GM12874 (cell line): ENCODE results near the gene GLB1L2.

ENCODE experiments used
- TF ChIP-seq, protein P1 (sequence below): IDR thresholded peaks from 2 replicates; pipeline ENCODE4 v1.5.1; 2011; ENCODE audit warnings: low read depth, mild to moderate bottlenecking, control low read depth, low read length, moderate library complexity; ENCODE audit not compliant: insufficient read depth

Gene GLB1L2

DNA sequence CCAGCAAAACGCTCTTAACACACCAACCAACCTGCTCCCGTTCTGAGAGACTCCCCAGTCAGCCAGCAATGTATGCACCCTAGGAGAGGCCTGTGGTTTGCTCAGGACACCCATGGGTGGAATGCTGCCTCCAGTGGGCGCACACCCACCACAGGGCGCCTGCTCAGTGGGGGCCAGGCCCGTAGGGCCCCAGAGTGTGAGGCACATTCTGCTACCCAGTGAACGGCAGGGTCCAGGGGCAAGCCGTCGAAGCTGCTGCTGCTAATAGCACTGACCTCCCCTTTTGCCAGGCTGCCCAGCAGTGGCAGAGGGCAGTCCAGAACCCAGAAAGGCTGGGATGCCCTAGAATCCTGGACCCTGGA lies 67.5 kb downstream of the GLB1L2 start:
- TF ChIP-seq, protein P1, sequence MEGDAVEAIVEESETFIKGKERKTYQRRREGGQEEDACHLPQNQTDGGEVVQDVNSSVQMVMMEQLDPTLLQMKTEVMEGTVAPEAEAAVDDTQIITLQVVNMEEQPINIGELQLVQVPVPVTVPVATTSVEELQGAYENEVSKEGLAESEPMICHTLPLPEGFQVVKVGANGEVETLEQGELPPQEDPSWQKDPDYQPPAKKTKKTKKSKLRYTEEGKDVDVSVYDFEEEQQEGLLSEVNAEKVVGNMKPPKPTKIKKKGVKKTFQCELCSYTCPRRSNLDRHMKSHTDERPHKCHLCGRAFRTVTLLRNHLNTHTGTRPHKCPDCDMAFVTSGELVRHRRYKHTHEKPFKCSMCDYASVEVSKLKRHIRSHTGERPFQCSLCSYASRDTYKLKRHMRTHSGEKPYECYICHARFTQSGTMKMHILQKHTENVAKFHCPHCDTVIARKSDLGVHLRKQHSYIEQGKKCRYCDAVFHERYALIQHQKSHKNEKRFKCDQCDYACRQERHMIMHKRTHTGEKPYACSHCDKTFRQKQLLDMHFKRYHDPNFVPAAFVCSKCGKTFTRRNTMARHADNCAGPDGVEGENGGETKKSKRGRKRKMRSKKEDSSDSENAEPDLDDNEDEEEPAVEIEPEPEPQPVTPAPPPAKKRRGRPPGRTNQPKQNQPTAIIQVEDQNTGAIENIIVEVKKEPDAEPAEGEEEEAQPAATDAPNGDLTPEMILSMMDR, result no peak

DNA sequence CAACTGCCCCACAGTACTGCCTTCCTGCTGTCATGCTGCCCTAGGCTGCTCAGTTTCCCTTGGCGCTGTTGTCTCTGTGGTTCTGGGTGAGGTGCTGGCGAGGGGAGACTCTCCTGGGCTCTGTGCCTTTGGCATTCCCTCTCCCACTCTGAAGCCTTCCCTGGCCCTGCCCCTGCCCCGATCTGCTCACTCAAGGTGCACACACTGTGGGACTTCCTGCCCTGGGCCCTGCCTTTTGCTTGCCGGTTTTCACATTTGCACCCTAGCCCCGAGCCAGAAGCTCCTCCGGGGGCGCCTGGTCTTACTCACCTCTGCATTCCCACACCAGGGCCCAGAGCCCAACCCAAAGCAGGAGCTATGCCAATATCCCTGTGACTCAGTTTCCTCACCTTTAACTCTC lies 68.2 kb downstream of the GLB1L2 start:
- TF ChIP-seq, protein P1, result no peak

DNA sequence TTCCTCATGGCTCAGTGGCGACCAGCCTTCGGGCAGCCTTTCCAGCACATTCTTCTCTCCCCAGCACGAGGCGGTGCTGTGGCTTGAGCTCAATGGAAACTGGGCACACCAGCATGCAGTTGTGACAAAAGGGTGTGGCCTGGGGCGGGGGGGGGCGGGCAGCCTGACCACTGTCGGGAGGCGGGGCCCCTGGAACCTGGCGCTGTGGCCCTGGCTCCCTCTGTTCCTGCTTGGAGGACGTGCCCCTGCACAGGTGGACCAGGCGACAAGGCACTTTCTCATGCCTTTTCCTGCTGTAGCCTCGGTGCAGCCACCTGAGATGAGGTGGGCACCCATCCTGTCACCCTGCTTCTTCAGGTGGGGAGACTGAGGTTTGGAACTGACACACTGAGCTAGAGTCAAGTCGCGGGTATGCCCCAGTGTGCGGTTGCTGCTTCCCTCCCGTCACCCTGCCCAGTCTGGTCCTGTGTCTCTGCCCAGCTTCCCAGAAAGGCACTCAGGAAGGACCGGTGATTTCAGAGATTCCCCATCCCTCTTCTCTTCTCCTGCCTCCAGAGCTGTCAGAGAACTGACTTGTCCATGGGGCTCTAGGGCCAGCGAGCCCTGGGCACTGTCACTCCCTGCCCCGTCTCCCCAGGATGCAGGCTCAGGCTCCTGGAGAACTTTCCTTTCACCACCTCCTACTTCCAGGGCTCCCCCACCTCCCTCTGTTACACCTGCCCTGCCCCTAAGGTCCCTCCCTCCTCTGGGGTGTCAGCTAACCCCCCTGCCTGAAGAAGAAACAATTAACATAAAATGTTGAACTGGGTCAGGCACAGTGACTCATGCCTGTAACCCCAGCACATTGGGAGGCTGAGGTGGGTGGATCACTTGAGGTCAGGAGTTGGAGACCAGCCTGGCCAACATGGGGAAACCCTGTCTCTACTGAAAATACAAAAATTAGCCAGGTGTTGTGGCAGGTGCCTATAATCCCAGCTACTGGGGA lies 70.3 kb downstream of the GLB1L2 start:
- TF ChIP-seq, protein P1, result no peak

DNA sequence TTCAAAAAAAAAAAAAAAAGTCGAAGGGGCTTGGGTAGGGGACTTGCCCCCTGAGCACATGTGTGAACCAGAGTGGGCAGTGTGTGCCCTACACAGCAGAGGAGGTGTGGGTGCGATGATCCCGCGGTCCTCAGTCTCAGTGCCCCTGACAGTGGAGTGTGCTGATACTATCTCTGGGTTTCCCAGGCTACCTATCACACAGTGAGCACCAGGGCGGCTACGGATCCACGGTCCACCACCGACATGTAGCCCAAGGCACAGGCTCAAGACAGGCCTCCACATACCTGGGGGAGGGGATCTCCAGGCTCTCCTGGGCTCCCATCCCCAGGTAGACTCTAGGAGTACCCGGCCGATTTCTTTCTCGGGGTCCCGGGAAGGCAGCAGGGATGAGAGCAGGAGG lies 71.1 kb downstream of the GLB1L2 start:
- TF ChIP-seq, protein P1, result no peak

DNA sequence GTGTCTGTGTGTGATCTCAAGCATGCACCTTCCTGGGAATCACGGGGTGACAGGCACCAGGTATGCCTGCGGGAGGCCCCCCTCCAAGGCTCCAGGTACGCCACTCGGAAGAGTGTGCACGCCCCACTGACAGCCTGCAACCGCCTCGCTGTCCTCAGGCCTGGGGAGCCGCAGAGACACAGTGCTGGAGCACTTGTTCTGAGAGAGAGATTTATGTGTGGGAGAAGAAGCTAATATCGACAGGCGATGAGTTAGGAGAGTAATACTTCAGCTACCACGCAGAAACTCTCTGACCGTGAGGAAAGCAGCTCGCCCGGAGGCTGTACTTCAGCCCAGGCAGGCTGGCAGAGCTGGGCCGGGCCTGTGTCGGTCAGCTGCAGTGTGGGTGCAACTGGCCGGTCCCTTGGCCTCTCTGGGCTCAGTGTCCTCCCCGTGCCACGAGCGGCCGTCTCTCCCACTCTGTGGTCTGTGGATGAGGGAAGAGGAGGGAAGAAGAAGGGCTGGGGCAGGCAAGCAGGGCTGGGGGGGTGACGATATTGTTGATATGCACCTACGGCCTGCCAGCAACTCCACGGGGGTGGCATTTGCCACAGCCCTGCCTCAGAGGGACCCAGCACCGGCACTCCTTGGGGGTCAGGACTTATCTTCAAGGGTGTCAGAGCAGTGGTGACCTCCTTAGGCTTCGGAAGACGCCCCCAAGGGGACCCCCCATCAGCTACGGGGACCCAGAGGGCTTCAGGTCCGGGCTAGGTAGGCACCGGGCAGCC lies 73.0 kb downstream of the GLB1L2 start:
- TF ChIP-seq, protein P1, result no peak

DNA sequence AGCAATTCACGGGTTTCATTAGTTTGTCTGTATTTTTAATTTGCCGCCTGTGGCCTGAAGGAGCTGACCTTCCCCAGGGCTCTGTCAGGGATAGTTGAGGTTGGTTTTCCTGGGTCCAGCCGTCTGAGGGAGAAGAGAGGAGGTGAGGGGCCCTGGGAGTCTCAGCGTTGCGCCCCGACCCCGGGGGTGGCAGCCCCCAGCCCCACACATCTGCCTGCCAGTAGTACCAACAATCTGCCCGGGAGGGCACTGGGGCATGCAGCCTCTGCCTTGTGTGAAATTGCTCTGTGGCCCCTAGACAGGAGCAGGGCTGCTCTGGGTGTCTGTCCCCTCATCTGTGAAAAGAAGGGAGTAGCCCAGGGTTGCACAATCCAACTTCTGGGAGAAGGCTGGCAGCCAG lies 73.6 kb downstream of the GLB1L2 start:
- TF ChIP-seq, protein P1, result no peak

DNA sequence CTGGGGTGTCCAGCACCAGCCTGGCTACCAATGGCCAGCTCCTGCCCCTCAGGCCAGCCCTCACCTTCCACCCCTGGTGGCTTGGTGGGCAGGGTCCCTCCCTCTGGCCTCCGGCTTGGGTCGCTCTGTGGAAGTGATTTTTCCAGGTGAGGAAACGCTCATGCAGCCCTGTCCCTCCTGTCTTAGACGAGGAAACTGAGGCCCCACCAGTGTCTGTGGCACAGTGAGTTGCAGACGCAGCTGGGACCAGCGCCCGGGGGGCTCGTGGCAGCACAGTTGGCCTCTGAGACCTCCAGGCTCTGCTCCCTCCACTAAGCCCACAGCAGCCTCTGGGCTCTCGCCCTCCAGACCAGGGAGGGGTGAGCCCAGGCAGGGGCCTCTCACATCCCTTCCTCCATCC lies 74.1 kb downstream of the GLB1L2 start:
- TF ChIP-seq, protein P1, result no peak
